H9 (cell line): Measurements from ENCODE around the gene INSC. TPM values are rescaled to one million over a fixed set of nuclear protein-coding genes. Genes with fewer than 3 reads are reported as not detected.

Source experiments
- DNase-seq: peaks from one replicate; pipeline ENCODE4 v3.0.0-alpha.2; 2017
- H2AFZ ChIP-seq: one replicate; pipeline ENCODE4 v1.6.1; 2013; ENCODE audit warnings: mild to moderate bottlenecking, low read length, control low read depth, moderate library complexity
- H2AK5ac ChIP-seq: 2 replicates; pipeline ENCODE4 v1.6.1; 2013; ENCODE audit warnings: low read length, control low read depth, mixed read lengths; ENCODE audit not compliant: insufficient read length
- H2BK120ac ChIP-seq: one replicate; pipeline ENCODE4 v1.6.1; 2013; ENCODE audit warnings: low read depth, mild to moderate bottlenecking, low read length, control low read depth, inconsistent platforms; ENCODE audit not compliant: poor library complexity, severe bottlenecking
- H2BK12ac ChIP-seq: 2 replicates; pipeline ENCODE4 v1.6.1; 2013; ENCODE audit warnings: low read length, control low read depth, mixed read lengths, low read depth; ENCODE audit not compliant: insufficient read length
- H2BK15ac ChIP-seq: 2 replicates; pipeline ENCODE4 v1.6.1; 2013; ENCODE audit warnings: low read depth, low read length, control low read depth
- H2BK20ac ChIP-seq: one replicate; pipeline ENCODE4 v1.6.1; 2013; ENCODE audit warnings: low read depth, mild to moderate bottlenecking, low read length, control low read depth, inconsistent platforms; ENCODE audit not compliant: poor library complexity, severe bottlenecking
- H2BK5ac ChIP-seq: 2 replicates; pipeline ENCODE4 v1.6.1; 2013; ENCODE audit warnings: low read length, control low read depth, mixed read lengths; ENCODE audit not compliant: insufficient read length
- H3K14ac ChIP-seq: 2 replicates; pipeline ENCODE4 v1.6.1; 2013; ENCODE audit warnings: low read length, control low read depth; ENCODE audit not compliant: insufficient read depth
- H3K18ac ChIP-seq: 2 replicates; pipeline ENCODE4 v1.6.1; 2013; ENCODE audit warnings: low read depth, mild to moderate bottlenecking, mixed read lengths, low read length, control low read depth; ENCODE audit not compliant: insufficient read length
- H3K23ac ChIP-seq: 2 replicates; pipeline ENCODE4 v1.6.1; 2013; ENCODE audit warnings: low read length, control low read depth, mixed read lengths, low read depth; ENCODE audit not compliant: insufficient read length
- H3K23me2 ChIP-seq: 2 replicates; pipeline ENCODE4 v1.6.1; 2013; ENCODE audit warnings: low read depth, mild to moderate bottlenecking, mixed read lengths, low read length, control low read depth; ENCODE audit not compliant: insufficient read length, poor library complexity, severe bottlenecking
- H3K27ac ChIP-seq: 2 replicates; pipeline ENCODE4 v1.5.1; 2013; ENCODE audit warnings: low read length, control low read depth, mixed read lengths, low read depth; ENCODE audit not compliant: insufficient read length
- H3K27me3 ChIP-seq: 2 replicates; pipeline ENCODE4 v1.6.1; 2013; ENCODE audit warnings: low read length, control low read depth, inconsistent platforms; ENCODE audit not compliant: insufficient read depth
- H3K4ac ChIP-seq: 2 replicates; pipeline ENCODE4 v1.6.1; 2013; ENCODE audit warnings: low read depth, mild to moderate bottlenecking, control low read depth, inconsistent platforms, low read length, moderate library complexity
- H3K4me1 ChIP-seq: 2 replicates; pipeline ENCODE4 v1.6.1; 2013; ENCODE audit warnings: low read length, control low read depth, inconsistent platforms; ENCODE audit not compliant: insufficient read depth
- H3K4me2 ChIP-seq: 2 replicates; pipeline ENCODE4 v1.6.1; 2013; ENCODE audit warnings: low read length, control low read depth, mixed read lengths; ENCODE audit not compliant: insufficient read length, insufficient read depth
- H3K56ac ChIP-seq: 2 replicates; pipeline ENCODE4 v1.6.1; 2013; ENCODE audit warnings: low read depth, mild to moderate bottlenecking, mixed read lengths, low read length, control low read depth; ENCODE audit not compliant: insufficient read length
- H3K79me1 ChIP-seq: 2 replicates; pipeline ENCODE4 v1.6.1; 2013; ENCODE audit warnings: low read depth, mild to moderate bottlenecking, moderate library complexity, low read length, control low read depth, inconsistent platforms; ENCODE audit not compliant: insufficient read depth, poor library complexity, severe bottlenecking
- H3K79me2 ChIP-seq: 2 replicates; pipeline ENCODE4 v1.6.1; 2013; ENCODE audit warnings: low read length, control low read depth, inconsistent platforms; ENCODE audit not compliant: insufficient read depth
- H3K9ac ChIP-seq: 2 replicates; pipeline ENCODE4 v1.6.1; 2013; ENCODE audit warnings: low read length, control low read depth, mixed read lengths; ENCODE audit not compliant: insufficient read length; ENCODE audit errors: extremely low read depth
- H3K9me3 ChIP-seq: one replicate; pipeline ENCODE4 v1.6.1; 2013; ENCODE audit warnings: low read depth, low read length, inconsistent platforms; ENCODE audit not compliant: control insufficient read depth
- H3T11ph ChIP-seq: one replicate; pipeline ENCODE4 v1.6.1; 2013; ENCODE audit warnings: mild to moderate bottlenecking, low read length, control low read depth, inconsistent platforms
- H4K20me1 ChIP-seq: one replicate; pipeline ENCODE4 v1.6.1; 2013; ENCODE audit not compliant: control insufficient read depth, insufficient read length, insufficient read depth
- H4K5ac ChIP-seq: 2 replicates; pipeline ENCODE4 v1.6.1; 2013; ENCODE audit warnings: low read depth, mild to moderate bottlenecking, mixed read lengths, low read length, control low read depth; ENCODE audit not compliant: insufficient read length
- H4K8ac ChIP-seq: replicated peaks from 2 replicates; pipeline ENCODE4 v1.6.1; 2013; ENCODE audit warnings: low read length, control low read depth, mixed read lengths, low read depth; ENCODE audit not compliant: insufficient read length
- H4K91ac ChIP-seq: 2 replicates; pipeline ENCODE4 v1.6.1; 2013; ENCODE audit warnings: low read depth, mild to moderate bottlenecking, moderate library complexity, mixed read lengths, low read length, control low read depth; ENCODE audit not compliant: insufficient read length
- H3K27ac Mint-ChIP-seq, 3 experiments: 2 replicates in 2 of 3; 3 replicates in 1 of 3; pipeline ENCODE4 v1.8.0; 2020 to 2021; ENCODE audit warnings: mixed read lengths in 3 of 3, mild to moderate bottlenecking in 1 of 3, moderate library complexity in 1 of 3
- H3K27me3 Mint-ChIP-seq: 2 replicates; pipeline ENCODE4 v1.8.0; 2021; ENCODE audit warnings: low read depth, mild to moderate bottlenecking, moderate library complexity, mixed read lengths
- H3K36me3 Mint-ChIP-seq, 3 experiments: 2 replicates in 2 of 3; 3 replicates in 1 of 3; pipeline ENCODE4 v1.8.0; 2020 to 2021; ENCODE audit warnings: low read depth in 3 of 3, mixed read lengths in 3 of 3; ENCODE audit not compliant: insufficient read depth in 1 of 3
- H3K4me1 Mint-ChIP-seq, 2 experiments: 2 replicates each; pipeline ENCODE4 v1.8.0; 2020; ENCODE audit warnings: mixed read lengths in 2 of 2
- H3K4me3 Mint-ChIP-seq, 2 experiments: 2 replicates in 1 of 2; 3 replicates in 1 of 2; pipeline ENCODE4 v1.8.0; 2020 to 2021; ENCODE audit warnings: mild to moderate bottlenecking in 2 of 2, mixed read lengths in 2 of 2, moderate library complexity in 1 of 2
- H3K9me3 Mint-ChIP-seq, 2 experiments: 2 replicates in 1 of 2; 3 replicates in 1 of 2; pipeline ENCODE4 v1.8.0; 2020; ENCODE audit warnings: mild to moderate bottlenecking in 2 of 2, mixed read lengths in 2 of 2, moderate library complexity in 1 of 2
- CTCF ChIP-seq: fragments of 200-600 bp; sonication (generic); conservative IDR thresholded peaks from 3 replicates; pipeline ENCODE4 v1.8.0; 2021; ENCODE audit warnings: antibody characterized with exemption, mild to moderate bottlenecking
- total RNA-seq: library from RNA; stranded (reverse); gene quantifications from 2 replicates; pipeline ENCODE4 v1.2.1, GENCODE V29; 2021

INSC gene
- total RNA-seq, 1 experiment from 2014 or later: not detected

- no peak overlapping the region for H2BK5ac ChIP-seq
- TF ChIP-seq CTCF: no peak
- no peak overlapping the region for H3K14ac ChIP-seq
- no peaks in the 10 kb centered on the region for H3K23me2 ChIP-seq
- H2BK15ac ChIP-seq: no peak overlapping the region
- H3T11ph ChIP-seq: no peak overlapping the region
- no peaks in the 10 kb centered on the region for H4K20me1 ChIP-seq
- no peak overlapping the region for H4K8ac ChIP-seq
- H2BK20ac ChIP-seq: no peak overlapping the region
- Mint-ChIP-seq H3K4me1 (no peaks in the 10 kb centered on the region), H3K27ac (no peak overlapping the region), H3K36me3 (peaks cover 5 to 11% (median 9%) of the 10 kb centered on the region in 3 experiments), H3K9me3 (peaks cover 20 to 28% of the 10 kb centered on the region in 2 experiments), H3K4me3 (no peak overlapping the region), H3K27me3 (peaks cover 1% of the 10 kb centered on the region; the same call in 1 of the 2 replicates)
- H3K27ac ChIP-seq: no peak overlapping the region
- H2AFZ ChIP-seq: no peak overlapping the region
- H3K9me3 ChIP-seq: peaks cover 4% of the 10 kb centered on the region
- H3K27me3 ChIP-seq: no peaks in the 10 kb centered on the region
- no peak overlapping the region for H3K23ac ChIP-seq
- no peak for DNase-seq
- H3K4ac ChIP-seq: no peak overlapping the region
- no peak overlapping the region for H3K9ac ChIP-seq
- H4K5ac ChIP-seq: no peak overlapping the region
- H4K91ac ChIP-seq: no peak overlapping the region
- no peaks in the 10 kb centered on the region for H3K79me1 ChIP-seq
- H3K4me2 ChIP-seq: no peak overlapping the region
- no peak overlapping the region for H3K18ac ChIP-seq
- H2BK12ac ChIP-seq: no peak overlapping the region
- no peaks in the 10 kb centered on the region for H3K4me1 ChIP-seq
- no peaks in the 10 kb centered on the region for H3K79me2 ChIP-seq
- no peak overlapping the region for H3K56ac ChIP-seq
- H2AK5ac ChIP-seq: no peak overlapping the region
- no peak overlapping the region for H2BK120ac ChIP-seq
Observed at GRCh38 chr11:15268598-15268997, 153.9 kb downstream of the INSC start.
